Peyer's patch (tissue), 4 donors: ENCODE results near the gene METTL1. TPM values are rescaled to one million over a fixed set of nuclear protein-coding genes. Genes with fewer than 3 reads are reported as not detected.

ENCODE experiments used
- DNase-seq, 3 donors: peaks; one replicate each; pipeline ENCODE4 v3.0.0-alpha.2; 2017 to 2019
- H3K27ac ChIP-seq, 4 donors: fragments of 200-600 bp; sonication (generic); one replicate each; pipeline ENCODE4 v1.5.1; 2016 to 2019
- H3K27me3 ChIP-seq, 2 donors: fragments of 200-600 bp; sonication (generic); one replicate each; pipeline ENCODE4 v1.5.1; 2019
- H3K36me3 ChIP-seq, 3 donors: fragments of 200-600 bp; sonication (generic); one replicate each; pipeline ENCODE4 v1.5.1; 2016 to 2019
- H3K4me1 ChIP-seq, 4 donors: fragments of 200-600 bp; sonication (generic); one replicate each; pipeline ENCODE4 v1.5.1; 2016 to 2019
- H3K4me3 ChIP-seq, 4 donors: fragments of 200-600 bp; sonication (generic); 1 replicate in 3 of 4; 2 replicates in 1 of 4; pipeline ENCODE4 v1.5.1; 2016 to 2019; ENCODE audit warnings: mild to moderate bottlenecking in 1 of 4
- H3K9me3 ChIP-seq, 4 donors: fragments of 200-600 bp; sonication (generic); one replicate each; pipeline ENCODE4 v1.5.1; 2016 to 2019; ENCODE audit warnings: mild to moderate bottlenecking in 1 of 4
- POLR2A ChIP-seq, 2 donors: fragments of 450-650 bp; IDR thresholded peaks; one replicate each; pipeline ENCODE4 v1.5.1; 2017; ENCODE audit warnings: antibody characterized with exemption in 2 of 2, mild to moderate bottlenecking in 2 of 2, moderate library complexity in 2 of 2
- total RNA-seq, 4 donors: library from RNA; depleted of rRNA; stranded (reverse); fragments of >200 nt; gene quantifications; one replicate each; pipeline ENCODE4 v1.1.0, GENCODE V29; 2016
- TF ChIP-seq, protein P1 (sequence below), 6 experiments: fragments of 450-650 bp in 4 of 6; fragments of 200-600 bp in 2 of 6; sonication (generic) in 1 of 6; IDR thresholded peaks; one replicate each; pipeline ENCODE4 v1.5.1; 2017 to 2019; ENCODE audit warnings: antibody characterized with exemption in 6 of 6, mild to moderate bottlenecking in 3 of 6, moderate library complexity in 1 of 6

METTL1 gene
- total RNA-seq, 4 donors from 2014 or later: 1.2 to 26.4 (median 8.0) TPM

DNA sequence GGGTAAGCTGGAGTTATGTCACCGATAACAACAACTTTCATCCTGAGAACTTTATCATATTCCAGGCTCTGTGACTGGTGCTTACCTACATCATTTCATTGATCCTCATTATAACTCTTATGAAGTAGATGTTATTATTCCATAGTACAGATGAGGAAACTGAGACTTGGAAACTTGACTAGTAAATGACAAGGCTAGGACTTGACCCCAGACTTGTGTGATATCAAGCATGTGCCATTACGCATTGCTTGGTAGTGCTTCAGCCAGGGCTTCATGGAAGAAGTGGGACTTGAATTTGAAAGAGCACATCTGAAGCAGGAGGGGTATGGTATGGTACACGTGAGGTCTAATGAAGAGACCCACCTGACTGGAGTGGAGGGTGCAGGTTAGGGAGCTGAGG lies 34.8 kb upstream of the METTL1 start:
- Histone ChIP-seq H3K4me1 (no peaks in the 10 kb centered on the region), H3K9me3 (no peaks in the 10 kb centered on the region), H3K36me3 (peaks cover 0 to 61% (median 0%) of the 10 kb centered on the region in 3 donors), H3K27me3 (no peaks in the 10 kb centered on the region), H3K4me3 (no peak overlapping the region), H3K27ac (no peak overlapping the region)
- no peak for DNase-seq
- TF ChIP-seq, protein P1, sequence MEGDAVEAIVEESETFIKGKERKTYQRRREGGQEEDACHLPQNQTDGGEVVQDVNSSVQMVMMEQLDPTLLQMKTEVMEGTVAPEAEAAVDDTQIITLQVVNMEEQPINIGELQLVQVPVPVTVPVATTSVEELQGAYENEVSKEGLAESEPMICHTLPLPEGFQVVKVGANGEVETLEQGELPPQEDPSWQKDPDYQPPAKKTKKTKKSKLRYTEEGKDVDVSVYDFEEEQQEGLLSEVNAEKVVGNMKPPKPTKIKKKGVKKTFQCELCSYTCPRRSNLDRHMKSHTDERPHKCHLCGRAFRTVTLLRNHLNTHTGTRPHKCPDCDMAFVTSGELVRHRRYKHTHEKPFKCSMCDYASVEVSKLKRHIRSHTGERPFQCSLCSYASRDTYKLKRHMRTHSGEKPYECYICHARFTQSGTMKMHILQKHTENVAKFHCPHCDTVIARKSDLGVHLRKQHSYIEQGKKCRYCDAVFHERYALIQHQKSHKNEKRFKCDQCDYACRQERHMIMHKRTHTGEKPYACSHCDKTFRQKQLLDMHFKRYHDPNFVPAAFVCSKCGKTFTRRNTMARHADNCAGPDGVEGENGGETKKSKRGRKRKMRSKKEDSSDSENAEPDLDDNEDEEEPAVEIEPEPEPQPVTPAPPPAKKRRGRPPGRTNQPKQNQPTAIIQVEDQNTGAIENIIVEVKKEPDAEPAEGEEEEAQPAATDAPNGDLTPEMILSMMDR (IDR thresholded peaks at IDR 0.05): no peak
- no peak for TF ChIP-seq POLR2A (IDR thresholded peaks at IDR 0.05)

DNA sequence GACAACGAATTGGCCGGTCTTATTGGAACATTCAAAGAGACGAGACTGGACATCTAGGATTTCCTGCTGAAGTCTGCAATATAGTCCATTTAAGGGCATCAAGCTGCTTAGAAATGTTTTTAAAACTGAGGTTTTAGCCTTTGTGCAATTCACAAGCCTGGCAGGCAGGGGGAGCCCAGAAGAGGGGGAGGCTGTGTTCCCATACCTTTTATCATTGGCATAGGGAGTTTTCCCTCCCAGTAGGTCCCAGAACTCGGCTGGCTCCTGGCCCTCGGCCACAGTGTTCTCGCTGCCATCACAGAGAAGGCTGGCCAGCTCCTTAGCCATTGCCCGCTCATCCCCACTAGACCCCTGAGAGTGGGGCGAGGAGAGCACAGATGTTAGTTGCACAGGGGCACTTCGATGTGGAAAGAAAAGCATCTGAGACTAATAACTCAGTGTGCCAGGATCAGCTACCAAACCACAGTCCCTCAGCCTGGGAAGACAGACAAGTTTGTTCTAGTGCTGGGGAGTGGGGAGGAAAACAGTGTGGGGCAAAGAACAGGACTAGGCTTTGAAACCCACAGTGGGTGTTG lies 31.5 kb upstream of the METTL1 start:
- DNase-seq: peak in 1 of 3 donors; percentile 56
- peaks cover 0 to 72% (median 0%) of the 10 kb centered on the region in 3 donors for H3K36me3 ChIP-seq
- H3K27ac ChIP-seq: no peak overlapping the region
- TF ChIP-seq, protein P1 (IDR thresholded peaks at IDR 0.05): peak; percentile 32 to 75 (median 66)
- TF ChIP-seq POLR2A (IDR thresholded peaks at IDR 0.05): no peak
- H3K27me3 ChIP-seq: no peaks in the 10 kb centered on the region
- H3K4me3 ChIP-seq: no peak overlapping the region
- H3K9me3 ChIP-seq: no peaks in the 10 kb centered on the region
- no peaks in the 10 kb centered on the region for H3K4me1 ChIP-seq

DNA sequence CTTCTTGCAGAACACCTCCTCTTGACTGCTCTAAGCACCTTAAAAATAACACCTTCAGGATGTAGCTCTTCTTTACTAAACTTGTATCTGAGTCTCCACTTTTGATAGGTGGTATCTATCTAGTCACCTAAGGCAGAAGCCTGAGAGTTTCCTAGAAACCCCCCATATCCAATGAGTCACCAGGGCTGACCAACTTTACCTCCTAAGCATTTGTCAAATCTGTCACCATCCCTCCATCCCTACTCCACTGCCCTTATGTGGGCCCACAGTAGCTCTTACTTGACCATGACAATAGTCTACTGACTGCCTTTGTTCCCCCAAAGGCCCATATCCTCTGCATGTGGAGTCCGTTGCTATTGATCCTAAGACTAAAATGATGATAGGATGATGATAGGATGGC lies 30.7 kb upstream of the METTL1 start:
- Histone ChIP-seq H3K9me3 (no peaks in the 10 kb centered on the region), H3K36me3 (peaks cover 0 to 72% (median 0%) of the 10 kb centered on the region in 3 donors), H3K4me3 (no peak overlapping the region), H3K27me3 (no peaks in the 10 kb centered on the region), H3K4me1 (no peaks in the 10 kb centered on the region), H3K27ac (no peak overlapping the region)
- no peak for DNase-seq
- TF ChIP-seq, protein P1 (IDR thresholded peaks at IDR 0.05): no peak
- TF ChIP-seq POLR2A (IDR thresholded peaks at IDR 0.05): no peak

- no peak for TF ChIP-seq POLR2A (IDR thresholded peaks at IDR 0.05)
- TF ChIP-seq, protein P1 (IDR thresholded peaks at IDR 0.05): no peak
- Histone ChIP-seq H3K36me3 (peaks cover 0 to 72% (median 0%) of the 10 kb centered on the region in 3 donors), H3K27ac (no peak overlapping the region)
These were observed 29.1 kb upstream of the METTL1 start for GRCh38 chr12:57800965-57801364.

GRCh38 chr12:57797933-57798332 lies 26.0 kb upstream of the METTL1 start:
- H3K4me1 ChIP-seq: no peaks in the 10 kb centered on the region
- H3K36me3 ChIP-seq: peaks cover 0 to 87% (median 0%) of the 10 kb centered on the region in 3 donors
- DNase-seq: no peak
- no peak for TF ChIP-seq POLR2A (IDR thresholded peaks at IDR 0.05)
- TF ChIP-seq, protein P1 (IDR thresholded peaks at IDR 0.05): no peak
- H3K9me3 ChIP-seq: no peaks in the 10 kb centered on the region
- H3K27me3 ChIP-seq: no peaks in the 10 kb centered on the region
- H3K27ac ChIP-seq: no peak overlapping the region
- H3K4me3 ChIP-seq: no peak overlapping the region

More at GRCh38 chr12:57800965-57801364, 29.1 kb upstream of the METTL1 start:
- Histone ChIP-seq H3K27me3 (no peaks in the 10 kb centered on the region), H3K4me3 (no peak overlapping the region), H3K9me3 (no peaks in the 10 kb centered on the region), H3K4me1 (no peaks in the 10 kb centered on the region)
- DNase-seq: no peak
